GM19397 (cell line): ENCODE data around the gene PTBP3.
A peak's percentile ranks its signal among the peaks of the same experiment; 100 is the strongest.
"Not testable (repeated sequence)": the region's sequence is repeated elsewhere in the genome, so short reads cannot be mapped to it uniquely, and the experiment has no call there.

Experiments used
- ATAC-seq: cut with Tn5 transposase; IDR thresholded peaks from one replicate; pipeline ENCODE4 v1.9.1; 2021; ENCODE audit warnings: mild to moderate bottlenecking, moderate library complexity; ENCODE audit not compliant: unreplicated experiment

Gene PTBP3

DNA sequence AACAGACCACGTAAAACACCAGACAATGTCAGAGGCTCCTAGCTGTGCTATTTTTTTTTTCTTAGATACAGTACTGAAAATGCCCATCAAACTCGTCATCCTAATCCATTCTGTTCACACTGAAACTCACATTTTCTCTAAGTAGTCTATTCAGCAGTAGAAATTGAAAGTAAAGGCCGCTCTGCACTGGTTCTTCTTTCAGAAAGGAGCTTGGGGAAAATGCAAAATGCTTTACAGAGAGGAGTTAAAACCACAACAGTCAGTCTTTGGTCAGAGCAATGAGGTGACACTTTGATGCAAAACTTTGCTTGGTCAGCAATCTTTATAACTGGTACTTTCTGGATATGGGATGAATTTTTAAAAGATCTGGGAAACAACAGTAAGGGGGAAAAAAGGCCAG is 114.5 kb downstream of the PTBP3 start:
- peak; percentile 91 for ATAC-seq

DNA sequence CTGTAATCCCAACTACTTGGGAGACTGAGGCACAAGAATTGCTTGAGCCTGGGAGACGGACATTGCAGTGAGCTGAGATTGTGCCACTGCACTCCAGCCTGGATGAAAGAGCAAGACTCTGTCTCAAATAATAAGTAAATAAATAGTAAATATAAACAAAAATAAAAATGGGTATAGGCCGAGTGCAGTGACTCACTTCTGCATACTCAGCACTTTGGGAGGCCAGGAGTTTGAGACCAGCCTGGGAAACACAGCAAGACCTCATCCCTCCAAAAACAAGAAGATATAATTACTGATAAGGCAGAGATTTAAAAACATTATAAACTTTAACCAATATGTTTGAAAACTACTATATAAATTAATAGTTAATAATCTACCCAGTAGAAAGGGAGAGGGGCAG is 120.5 kb downstream of the PTBP3 start:
- ATAC-seq: no peak

DNA sequence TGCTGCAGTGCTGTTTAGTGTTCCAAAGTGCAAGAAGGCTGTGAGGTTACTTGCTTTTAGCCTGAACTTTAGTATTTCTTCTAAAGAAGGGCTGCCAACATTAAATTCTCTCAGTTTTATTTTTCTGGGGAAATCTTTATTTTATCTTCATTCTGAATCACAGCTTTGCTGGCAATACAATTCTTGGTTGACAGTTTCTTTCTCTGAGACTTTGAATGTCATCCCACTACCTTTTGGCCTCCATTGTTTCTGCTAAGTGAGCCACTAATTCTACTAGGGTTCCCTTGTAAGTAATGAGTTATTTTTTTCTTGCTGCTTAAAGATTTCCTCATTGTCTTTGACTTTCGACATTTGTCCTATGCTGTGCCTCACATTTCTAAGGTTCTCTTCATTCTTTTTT is 126.0 kb downstream of the PTBP3 start:
- ATAC-seq: no peak

DNA sequence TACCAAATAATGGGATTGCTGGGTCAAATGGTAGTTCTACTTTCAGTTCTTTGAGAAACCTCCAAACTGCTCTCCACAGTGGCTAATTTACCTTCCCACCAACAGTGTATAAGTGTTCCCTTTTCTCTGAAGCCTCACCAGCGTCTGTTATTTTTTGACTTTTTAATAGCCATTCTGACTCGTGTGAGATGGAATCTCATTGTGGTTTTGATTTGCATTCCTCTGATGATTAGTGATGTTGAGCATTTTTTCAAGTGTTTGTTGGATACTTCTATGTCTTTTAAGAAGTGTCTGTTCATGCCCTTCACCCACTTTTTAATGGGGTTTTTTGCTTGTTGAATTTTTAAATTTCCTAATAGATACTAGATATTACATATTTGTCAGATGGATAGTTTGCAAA is 129.9 kb downstream of the PTBP3 start:
- ATAC-seq: no peak

DNA sequence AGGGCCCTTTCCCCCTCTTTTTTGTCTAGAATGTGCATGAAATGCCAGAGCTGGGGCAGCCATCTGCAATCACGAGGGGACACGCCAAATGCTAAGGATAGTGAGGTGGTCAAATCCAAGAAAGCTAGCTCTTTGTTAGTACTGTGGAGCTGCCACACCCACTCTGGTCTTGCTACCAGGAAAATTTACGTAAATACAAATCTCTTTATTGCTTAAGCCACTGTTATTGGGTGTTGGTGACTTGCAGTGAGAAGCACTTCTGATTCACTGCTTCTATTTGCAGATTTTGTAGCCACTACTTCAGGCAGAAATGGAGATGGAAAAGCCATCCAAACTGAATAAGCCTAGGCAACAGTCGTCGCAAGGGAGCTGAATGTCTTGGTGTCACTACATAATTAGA is 132.7 kb downstream of the PTBP3 start:
- ATAC-seq: no peak

DNA sequence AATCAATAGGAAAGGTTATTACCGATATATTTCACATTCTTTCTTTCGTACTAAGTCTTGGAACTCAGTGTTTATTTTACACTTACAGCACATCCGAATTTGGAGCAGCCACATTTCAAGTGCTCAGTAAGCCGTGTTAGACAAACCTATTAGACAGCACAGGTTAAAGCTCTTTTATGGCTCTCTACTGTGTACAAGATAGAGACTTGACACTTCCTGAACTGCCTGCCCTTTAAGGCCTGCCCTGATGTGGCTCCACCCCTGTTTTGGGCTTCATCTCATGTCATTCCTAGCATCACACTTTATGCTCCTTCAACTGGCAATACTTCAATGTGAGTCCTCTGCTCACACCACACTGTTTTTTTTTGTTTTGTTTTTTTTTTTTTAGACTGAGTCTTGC is 134.8 kb downstream of the PTBP3 start:
- ATAC-seq: no peak

DNA sequence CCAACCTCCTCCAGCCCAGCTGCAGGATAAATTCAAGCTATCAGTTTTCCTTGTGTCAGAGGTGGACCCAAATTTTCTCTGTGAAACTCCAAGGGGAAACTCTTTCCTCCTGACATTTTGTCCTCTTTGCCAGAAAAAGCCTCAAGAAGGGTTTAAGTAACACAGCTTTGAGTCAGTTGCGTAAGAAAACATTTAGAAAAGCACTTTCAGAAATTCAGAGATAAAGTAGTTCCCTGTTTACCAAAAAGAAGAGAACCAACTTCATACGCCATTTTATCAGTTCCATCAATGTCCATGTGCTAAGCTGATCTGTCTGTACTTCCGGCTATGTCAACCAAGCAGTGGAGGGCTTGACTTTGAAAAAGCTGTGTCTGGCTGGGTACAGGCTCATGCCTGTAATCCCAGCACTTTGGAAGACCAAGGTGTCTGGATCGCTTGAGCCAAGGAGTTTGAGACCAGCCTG is 138.4 kb downstream of the PTBP3 start:
- ATAC-seq: no peak

DNA sequence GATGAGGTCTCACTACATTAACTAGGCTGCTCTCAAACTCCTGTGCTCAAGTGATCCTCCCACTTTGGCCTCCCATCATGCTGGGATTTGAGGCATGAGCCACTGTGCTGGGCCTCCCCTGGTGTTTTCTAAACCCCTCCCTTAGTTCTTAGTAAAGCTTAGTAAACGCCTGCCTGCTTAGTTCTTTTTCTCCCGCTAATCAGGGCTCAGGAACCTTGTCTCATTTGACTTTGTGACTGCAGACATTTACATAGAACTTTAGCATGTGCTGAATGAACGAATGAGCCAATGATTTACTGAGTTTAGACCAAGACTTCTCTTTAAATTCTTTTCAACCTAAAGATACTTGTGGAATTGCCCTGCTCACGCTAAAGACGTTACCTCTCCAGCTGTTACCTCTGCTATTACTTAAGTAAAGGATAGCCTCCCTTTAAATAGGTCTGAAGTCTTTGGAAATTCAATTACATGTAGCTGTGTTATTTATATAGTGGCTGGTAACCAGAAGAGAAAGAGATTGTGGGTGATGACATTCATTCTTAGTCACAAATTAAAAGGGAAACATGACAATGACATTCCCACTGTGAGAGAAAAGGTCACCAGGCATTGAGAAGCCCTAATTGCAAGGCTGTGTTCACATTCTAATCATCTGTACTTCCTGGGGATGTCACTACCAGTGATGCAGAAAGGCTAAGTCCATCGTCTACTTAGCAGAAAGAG is 139.7 kb downstream of the PTBP3 start:
- ATAC-seq: no peak

DNA sequence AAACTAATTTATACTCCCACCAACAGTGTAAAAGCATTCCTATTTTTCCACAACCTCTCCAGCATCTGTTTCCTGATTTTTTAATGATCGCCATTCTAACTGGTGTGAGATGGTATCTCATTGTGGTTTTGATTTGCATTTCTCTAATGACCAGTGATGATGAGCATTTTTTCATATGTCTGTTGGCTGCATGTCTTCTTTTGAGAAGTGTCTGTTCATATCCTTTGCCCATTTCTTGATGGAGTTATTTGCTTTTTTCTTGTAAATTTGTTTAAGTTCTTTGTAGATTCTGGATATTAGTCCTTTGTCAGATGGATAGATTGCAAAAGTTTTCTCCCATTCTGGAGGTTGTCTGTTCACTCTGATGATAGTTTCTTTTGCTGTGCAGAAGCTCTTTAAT is 143.1 kb downstream of the PTBP3 start:
- ATAC-seq: not testable (repeated sequence)

DNA sequence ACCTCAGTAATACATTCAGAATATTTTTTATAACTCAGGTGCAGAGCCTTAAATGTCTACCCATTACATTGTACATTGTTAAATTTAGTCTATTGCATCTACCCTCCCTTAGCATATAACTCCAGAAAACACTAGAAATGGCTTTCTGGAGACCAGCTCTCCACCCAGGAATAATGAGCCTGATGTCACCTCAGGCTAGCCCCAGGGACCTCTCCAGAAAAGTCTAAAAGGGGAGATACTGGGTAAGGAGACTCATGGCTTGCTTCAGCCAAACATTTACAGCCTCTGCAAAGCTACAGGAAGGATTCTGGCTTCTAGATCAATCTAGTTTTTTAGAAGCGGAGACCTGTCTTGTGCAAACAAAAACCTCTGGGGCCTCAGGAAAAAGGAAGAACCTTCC is 144.5 kb downstream of the PTBP3 start:
- no peak for ATAC-seq

DNA sequence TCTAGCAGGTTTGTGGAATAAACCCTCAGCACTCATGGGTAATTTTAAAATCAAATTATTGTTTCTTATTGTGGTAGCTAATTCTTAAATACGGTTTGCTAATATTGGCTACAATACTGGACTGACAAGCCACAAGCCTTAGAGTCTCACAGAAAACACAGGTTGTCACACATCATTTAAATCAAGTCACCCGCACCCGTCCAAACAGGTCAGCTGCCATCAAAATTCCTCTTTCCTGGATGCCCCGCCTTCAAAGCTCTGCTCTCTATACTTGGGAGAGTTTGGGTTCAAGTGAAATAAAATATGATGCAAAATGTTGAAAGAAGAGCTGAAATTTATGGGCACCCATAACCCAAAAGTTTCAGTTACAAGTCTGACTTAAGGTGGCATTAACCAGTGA is 146.0 kb downstream of the PTBP3 start:
- no peak for ATAC-seq

DNA sequence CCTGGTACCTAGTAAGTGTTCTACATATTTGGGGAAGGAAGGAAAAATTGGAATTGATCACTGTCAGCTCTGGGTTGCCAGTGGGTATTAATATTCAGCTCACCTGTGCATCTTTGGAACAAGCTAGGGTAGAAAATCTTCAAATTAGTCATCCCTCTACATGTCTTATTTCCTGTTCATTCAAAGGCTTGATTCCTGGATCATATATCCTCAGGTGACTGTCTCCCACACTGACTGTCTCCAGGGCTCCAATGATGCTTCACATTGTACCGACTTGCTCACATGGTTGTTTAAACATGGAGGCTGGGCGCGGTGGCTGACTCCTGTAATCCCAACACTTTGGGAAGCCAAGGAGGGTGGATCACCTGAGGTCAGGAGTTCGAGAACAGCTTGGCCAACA is 146.7 kb downstream of the PTBP3 start:
- ATAC-seq: no peak

DNA sequence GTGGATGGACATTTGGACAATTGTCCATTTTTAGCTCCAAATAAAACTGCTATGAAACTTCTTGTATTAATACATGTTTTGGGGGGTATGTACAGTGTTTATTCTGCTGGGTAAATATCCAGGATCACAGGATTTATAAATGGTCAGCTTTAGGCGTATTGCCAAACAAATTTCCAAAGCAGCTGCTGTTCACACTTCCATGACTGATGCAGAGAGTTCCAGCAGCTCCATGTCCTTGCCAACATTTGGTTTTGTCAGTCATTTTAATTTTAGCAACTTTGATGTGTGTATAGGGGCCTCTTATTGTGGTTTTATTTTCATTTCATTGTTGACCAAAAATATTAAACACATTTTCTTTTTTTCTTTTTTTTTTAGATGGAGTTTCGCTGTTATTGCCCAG is 148.5 kb downstream of the PTBP3 start:
- no peak for ATAC-seq

DNA sequence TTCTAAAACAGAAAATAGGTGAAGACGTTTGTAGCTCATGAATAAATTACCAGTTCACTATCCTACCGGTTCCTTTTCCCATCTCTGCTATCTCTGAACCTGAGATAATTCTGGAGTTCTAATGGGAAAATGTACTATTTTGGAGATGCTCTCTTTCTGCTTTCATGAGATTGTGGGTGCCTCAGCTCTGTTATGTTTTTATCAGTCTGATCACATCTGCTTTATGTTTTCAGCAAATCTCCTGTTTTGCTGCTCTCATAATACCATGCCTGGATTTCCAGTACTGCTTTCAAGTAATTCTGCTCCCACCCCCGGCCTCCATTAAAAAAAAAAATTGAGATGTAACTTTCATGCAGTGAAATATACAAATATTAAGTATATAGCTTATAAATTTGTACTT is 149.2 kb downstream of the PTBP3 start:
- ATAC-seq: no peak

DNA sequence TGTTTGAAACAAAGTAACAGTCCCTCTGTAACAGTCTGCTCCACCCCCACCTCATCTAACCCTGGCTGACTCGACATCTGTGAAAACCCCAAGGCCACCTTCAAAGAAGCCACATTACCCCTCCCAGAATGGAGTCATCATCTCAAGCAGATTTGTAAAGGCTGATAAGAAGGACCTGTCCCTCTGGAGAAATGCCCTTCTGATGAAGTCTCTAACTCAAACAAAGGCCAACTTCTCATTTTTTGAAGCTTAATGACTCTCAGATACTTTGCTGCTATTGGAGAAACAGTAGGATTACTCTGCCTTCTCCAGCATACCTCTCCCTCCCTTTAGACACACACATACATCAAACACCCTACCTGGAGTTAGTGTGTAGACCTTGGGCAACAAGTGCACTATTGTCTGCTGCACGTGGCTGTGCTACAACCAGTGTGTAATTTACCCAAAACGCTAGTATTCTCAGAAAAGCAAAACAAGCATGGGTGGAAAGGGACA is 153.0 kb downstream of the PTBP3 start:
- ATAC-seq: no peak

DNA sequence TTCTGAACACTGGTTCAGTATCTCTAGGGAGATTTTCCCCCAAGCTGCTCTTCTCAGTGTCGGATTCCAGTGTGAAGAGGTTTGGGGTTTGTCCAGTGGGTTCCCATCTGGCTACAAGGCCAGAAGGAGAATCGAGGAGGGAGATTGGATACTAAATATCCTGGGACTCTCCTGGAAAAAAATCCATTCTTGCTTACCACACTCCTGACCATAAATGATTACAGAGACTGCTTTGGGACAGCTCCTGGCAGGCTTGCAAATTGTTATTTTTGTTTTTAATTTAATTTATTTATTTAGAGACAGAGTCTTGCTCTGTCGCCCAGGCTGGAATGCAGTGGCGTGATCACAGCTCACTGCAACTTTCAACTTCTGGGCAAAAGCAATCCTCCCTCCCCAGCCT is 153.6 kb downstream of the PTBP3 start:
- ATAC-seq: no peak

DNA sequence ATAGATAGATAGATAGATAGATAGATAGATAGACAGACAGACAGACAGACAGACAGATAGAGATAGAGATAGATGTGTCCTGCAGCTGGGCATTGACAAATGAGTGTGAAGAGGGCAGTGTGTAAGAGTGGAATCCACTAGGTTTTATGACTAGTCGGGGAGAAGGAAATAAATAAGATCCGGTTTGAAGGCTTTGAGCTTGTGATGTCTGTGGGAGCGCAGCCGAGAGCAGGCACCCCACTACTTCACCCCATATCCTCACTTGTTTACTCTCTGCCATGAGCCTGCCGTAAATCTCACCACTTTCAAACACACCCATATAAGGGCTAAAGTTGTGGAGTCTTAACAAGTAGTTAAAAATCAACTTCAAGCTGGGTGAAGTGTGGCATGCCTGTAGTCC is 156.9 kb downstream of the PTBP3 start:
- no peak for ATAC-seq

DNA sequence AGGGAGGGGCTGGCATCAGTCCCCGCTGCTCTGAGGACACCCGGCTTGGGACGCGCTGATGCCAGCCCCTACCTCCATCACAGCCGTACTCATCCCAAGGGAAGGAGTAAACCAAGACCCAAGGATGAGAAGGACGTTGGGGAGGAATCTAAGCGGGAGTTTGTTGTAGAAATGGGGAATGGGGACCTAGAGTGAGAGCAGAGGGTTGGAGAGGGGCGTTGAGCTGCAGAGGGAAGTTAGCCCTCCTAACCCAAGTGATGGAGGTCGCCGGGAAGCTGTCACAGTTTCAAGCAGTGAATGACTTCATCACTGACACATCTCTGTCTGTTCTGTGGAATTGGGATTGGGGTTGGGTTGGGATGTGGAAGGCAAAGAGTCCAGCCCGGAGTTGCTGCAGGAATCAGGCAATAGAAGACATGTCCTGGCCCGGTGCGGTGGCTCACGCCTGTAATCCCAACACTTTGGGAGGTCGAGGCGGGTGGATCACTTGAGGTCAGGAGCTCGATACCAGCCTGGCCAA is 157.6 kb downstream of the PTBP3 start:
- ATAC-seq: no peak

DNA sequence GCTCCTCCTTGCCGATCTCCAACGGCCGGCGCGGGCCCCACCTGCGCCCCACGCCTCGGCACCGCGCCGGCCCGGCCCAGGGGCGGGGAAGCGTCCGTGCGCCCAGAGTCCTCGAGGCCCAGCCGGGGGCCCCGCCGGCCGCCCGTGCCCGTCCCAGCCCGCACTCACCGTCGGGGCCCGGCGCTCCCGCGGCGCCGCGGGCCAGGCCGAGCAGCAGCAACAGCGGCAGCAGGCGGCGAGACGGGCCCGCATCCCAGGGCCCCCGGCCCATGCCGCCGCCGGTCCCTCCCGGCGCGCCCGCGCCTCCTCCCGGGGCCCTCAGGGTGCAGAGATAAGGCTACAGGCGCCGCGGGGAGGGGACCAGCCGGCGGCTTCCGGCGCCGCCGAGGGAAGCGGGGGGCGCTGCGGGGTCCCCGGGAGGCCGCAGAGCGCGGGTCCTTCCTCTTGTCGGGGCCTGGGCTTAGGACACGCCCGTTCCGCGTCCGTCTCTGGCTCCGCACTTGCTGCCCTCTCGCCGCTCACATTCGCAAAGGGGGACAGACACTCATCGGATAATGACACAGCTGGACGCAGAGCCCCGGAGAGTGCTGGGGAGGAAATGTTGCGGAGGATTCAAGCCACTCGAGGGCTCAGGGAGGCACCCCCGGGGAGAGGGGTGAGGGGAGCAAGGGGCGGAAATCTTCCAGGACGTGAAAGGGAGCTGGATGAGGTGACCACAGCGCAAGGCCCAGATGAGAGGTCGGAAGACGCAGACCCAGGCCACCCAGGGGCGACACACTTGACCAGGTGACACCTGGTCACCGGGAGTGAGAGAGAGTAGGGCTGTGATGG is 158.2 kb downstream of the PTBP3 start, which contains the start of gene SUSD1:
SUSD1 (minus strand) TSS at position 333 of the 831 bp plus-strand sequence; CDS start at position 271, 62 bp downstream.
- peak; percentile 54 for ATAC-seq

DNA sequence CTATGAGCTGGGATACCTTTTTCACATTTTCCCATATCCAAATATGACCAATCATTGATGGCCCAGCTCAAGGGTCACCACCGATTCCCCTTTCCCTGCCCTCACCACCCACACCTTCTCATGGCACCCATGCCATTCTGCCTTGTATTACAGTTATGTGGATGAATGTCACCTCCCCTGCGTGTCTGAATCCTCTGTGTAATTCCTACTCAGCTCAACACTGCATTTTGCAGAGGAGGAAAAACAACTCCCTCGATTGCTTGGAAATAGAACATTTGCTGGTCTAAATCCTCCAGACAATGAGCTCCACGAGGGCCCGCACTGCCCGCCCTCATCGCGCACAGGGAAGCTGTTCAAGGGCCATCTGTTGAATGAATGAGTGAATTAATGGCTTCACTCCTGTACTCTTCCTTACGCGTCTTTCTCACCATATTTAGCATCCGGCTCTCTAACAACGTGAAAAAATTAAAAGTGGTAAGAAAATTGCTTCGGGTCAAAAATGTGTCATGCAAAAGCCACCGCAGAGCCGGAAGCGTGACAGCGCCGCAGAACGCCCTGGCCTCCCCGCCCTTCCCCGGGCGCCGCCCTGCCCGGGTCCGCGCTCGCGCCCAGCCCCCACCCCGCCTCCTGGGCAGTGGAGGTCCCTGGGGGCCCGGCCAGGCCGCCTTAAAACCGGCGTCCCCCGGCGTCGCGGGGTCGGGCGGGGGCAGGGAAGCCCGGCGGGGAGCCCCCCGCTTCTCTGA is 159.0 kb downstream of the PTBP3 start:
- peak; percentile 92 for ATAC-seq
